Urothelium cell line (cell line): ENCODE results near the gene RICTOR.
"Not testable (repeated sequence)": the region's sequence is repeated elsewhere in the genome, so short reads cannot be mapped to it uniquely, and the experiment has no call there.

Experiments used
- DNase-seq: peaks from one replicate; pipeline ENCODE4 v3.0.0; 2011; ENCODE audit warnings: low spot score, mixed read lengths
- FAIRE-seq: peaks from 2 replicates; lab custom pipeline; 2011; peaks lifted over from hg19 to GRCh38; lab: Jason Lieb, UNC

Gene RICTOR

GRCh38 chr5:39057734-39058133, 16.5 kb downstream of the RICTOR start:
- FAIRE-seq = no peak

GRCh38 chr5:39055768-39056398, 18.3 kb downstream of the RICTOR start:
- DNase-seq = no peak

More at GRCh38 chr5:39057734-39058133, 16.5 kb downstream of the RICTOR start:
- DNase-seq = no peak

DNA sequence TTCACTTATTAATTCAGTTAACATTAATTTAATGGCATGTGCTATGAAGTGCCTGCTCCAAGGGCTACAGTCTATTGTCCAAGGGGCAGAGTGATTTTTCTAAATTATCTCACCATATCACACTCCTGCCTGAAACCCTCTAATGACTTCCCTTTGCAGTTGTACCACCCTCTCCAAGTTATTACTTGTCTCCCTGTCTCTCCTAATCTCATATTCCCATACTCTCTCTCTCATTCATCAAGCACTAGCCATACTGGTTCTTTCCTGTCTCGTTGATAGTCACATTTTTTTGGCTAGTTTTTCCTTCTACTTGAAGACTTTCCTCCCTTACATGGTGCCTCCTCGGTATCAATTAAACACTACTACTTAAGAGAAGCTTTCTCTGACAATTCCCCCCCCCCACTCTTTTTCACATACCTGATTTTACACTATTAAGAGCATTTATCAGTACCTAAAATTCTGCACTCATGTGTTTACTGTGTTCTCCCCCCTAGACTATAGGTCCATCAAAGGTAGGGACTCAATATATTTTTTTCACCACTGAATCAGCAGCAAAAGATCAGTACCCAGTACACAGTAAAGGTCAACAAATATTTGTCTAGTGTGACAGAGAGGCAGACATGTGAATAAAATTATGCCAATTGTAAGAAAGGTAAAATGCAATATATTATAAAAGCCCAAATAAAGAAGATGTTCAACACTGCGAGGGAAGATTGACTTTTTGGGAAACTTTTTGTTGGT, 19.0 kb downstream of the RICTOR start:
- no peak for DNase-seq
- no peak for FAIRE-seq

More at GRCh38 chr5:39055768-39056398, 18.3 kb downstream of the RICTOR start:
- FAIRE-seq = peak; percentile 66

GRCh38 chr5:39053189-39053588, 21.0 kb downstream of the RICTOR start:
- DNase-seq (no peak), FAIRE-seq (peak; percentile 20)

DNA sequence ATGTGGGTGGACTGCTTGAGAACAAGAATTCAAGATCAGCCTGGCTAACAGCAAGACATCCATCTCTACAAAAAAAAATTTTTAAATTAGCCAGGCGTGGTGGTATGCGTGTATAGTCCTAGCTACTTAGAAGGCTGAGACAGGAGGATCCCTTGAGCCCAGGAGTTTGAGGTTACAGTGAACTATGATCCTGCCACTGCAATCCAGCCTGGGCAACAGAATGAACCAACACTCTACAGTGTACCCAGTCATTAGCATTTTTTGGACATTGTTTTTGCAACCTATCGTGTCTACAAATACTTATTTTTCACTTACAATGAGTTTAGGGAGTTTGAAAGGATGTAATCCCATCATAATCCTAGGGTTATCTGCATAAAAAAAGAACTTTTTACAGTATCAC, 22.1 kb downstream of the RICTOR start:
- FAIRE-seq = no peak

DNA sequence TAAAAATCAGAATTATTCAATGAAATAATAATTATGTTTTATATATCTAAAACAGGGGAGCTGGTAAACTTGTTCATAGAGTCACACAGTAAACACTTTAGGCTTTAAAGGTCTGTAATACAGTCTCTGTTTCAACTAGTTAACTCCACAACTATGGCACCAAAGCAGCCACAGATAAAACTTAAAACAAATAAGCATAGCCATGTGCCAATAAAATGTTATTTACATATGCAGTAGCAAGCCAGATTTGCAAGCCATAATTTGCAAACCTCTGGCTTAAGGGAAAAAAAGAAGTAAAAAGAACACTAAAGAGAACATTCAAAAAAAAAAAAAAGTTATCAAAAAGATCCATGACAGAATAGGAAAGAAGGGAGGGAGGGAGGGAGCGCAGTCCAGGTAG, 24.9 kb downstream of the RICTOR start:
- no peak for FAIRE-seq
- no peak for DNase-seq

More for the DNA sequence above, 22.1 kb downstream of the RICTOR start:
- DNase-seq = no peak

DNA sequence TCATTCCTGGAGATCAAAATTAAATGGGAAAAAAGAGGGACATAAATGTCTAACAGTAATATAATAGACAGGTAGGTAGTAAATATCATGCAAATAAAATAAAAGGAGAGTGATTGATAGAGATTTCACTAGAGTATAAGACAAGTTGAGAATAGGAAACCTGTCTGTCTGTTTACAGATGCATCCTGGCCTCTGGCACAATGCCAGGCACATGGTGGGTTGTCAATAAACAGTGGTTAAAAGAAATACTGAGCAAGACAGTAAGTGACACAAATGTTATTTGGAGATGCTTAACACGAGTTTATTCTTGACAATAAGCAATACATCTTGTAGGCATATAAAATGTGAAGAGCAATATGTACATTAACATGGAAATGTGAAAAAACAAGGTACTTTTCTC, 33.3 kb downstream of the RICTOR start:
- DNase-seq = no peak
- peak; percentile 35 for FAIRE-seq

DNA sequence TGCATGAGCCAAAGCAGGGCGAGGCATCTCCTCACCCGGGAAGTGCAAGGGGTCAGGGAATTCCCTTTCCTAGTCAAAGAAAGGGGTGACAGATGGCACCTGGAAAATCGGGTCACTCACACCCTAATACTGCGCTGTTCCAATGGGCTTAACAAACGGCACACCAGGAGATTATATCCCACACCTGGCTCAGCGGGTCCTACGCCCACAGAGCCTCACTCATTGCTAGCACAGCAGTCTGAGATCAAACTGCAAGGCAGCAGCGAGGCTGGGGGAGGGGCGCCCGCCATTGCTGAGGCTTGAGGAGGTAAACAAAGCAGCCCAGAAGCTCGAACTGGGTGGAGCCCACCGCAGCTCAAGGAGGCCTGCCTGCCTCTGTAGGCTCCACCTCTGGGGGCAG, 39.7 kb downstream of the RICTOR start:
- FAIRE-seq, DNase-seq: not testable (repeated sequence)

- no peak for DNase-seq
- no peak for FAIRE-seq
Observed at GRCh38 chr5:39031041-39031440, 43.2 kb downstream of the RICTOR start.

- DNase-seq (no peak), FAIRE-seq (no peak)
Observed at GRCh38 chr5:39025456-39025855, 48.7 kb downstream of the RICTOR start.

- DNase-seq = no peak
- no peak for FAIRE-seq
Observed at GRCh38 chr5:39024884-39025283, 49.3 kb downstream of the RICTOR start.

GRCh38 chr5:39024005-39024404, 50.2 kb downstream of the RICTOR start:
- FAIRE-seq (no peak), DNase-seq (no peak)

DNA sequence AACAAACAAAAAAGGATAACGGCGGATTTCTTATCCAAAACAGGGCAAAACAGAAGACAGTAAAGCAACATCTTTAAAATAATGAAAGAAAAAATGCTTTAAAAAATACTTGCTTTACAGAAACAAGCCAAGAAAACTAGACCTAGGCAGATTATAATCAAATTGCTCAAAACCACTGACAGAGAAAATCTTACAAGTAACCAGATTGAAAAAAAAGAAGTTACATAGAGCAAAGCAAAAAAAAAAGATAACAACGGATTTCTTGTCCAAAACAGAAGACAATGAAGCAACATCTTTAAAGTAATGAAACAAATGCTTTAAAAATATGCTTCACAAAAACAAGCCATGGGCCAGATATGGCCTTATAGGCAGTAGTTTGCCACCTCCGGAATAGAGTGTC, 51.1 kb downstream of the RICTOR start:
- FAIRE-seq (no peak), DNase-seq (no peak)

GRCh38 chr5:39022151-39022550, 52.0 kb downstream of the RICTOR start:
- FAIRE-seq = no peak
- no peak for DNase-seq

GRCh38 chr5:39021413-39021812, 52.8 kb downstream of the RICTOR start:
- FAIRE-seq = peak; percentile 63

GRCh38 chr5:39020458-39020857, 53.7 kb downstream of the RICTOR start:
- DNase-seq (no peak), FAIRE-seq (no peak)

More at GRCh38 chr5:39021413-39021812, 52.8 kb downstream of the RICTOR start:
- DNase-seq = no peak

- no peak for FAIRE-seq
- no peak for DNase-seq
Observed at GRCh38 chr5:39019254-39019653, 54.9 kb downstream of the RICTOR start.

GRCh38 chr5:39017504-39017903, 56.7 kb downstream of the RICTOR start:
- DNase-seq (no peak), FAIRE-seq (no peak)

GRCh38 chr5:39016587-39017275, 57.5 kb downstream of the RICTOR start:
- DNase-seq = no peak
- FAIRE-seq = no peak

DNA sequence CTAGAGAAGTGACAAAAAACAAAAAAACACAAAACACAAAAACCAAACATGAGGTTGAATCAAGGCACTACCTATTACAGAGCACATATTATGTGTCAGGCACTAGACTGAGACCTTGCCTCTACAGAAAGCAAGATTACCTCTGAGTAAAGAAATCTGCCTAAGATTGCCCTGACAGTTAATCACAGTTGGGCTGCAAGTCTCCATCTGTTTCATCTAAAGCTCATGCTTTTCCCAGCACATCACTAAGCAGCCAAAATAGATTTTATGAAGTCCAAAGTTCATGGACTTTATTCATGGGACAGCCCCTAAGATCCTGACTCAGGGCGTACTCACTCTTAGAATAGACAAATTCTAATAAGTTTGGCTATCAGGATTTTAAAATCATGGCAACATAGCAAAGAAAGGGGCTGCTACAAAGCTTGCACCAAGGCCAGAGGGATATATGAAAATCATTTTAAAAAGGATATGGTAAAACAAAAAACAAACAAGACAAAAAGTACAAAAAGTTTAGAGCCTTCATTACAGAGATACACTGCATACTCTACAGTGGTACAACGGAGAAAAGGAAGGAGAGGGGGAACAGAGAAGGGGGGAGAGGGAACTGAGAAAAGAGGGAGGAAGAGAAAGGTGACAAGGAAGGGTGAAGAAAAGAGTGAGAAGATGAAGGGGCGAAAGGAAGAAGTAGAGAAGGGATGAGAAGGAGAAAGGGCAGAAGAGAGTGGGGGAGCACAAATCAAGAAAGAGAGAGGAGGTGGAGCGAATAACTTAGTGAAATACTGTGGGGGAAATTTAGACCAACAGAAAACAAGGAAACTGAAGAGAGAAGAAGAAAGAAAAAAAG, 58.2 kb downstream of the RICTOR start:
- DNase-seq (no peak), FAIRE-seq (no peak)

DNA sequence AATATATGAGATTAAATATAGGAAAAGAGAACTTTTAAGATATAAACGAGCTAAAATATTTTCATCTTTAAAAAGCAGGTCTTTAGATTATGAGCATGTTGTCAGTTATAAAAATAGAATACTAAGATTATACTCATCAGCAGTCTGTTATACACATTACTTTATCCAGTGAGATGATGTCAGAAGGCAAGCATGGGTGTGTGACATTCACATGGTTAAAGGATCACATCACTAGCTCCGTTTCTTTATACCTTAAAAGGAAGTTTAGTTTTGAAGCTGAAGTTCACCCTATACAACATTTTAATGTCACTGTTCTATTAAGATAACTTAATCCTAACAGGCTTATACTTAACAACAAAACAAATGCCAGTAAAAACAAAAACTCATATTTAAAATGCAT, 59.6 kb downstream of the RICTOR start:
- FAIRE-seq (no peak), DNase-seq (no peak)
